ENCODE data around the gene RNF4.

The RNF4 gene

GRCh38 chr4:2551118-2551517 is 82.2 kb downstream of the RNF4 start:
- TF ChIP-seq CTCF (conservative IDR thresholded peaks at IDR 0.05) = no peak
- H3K27ac ChIP-seq = no peak overlapping the region

GRCh38 chr4:2552806-2553205 is 83.9 kb downstream of the RNF4 start:
- no peak overlapping the region for H3K27ac ChIP-seq
- TF ChIP-seq CTCF (conservative IDR thresholded peaks at IDR 0.05) = no peak

- no peak overlapping the region for H3K27ac ChIP-seq
- TF ChIP-seq CTCF (conservative IDR thresholded peaks at IDR 0.05) = no peak
Observed at GRCh38 chr4:2558301-2558700, 89.4 kb downstream of the RNF4 start.

- no peak overlapping the region for H3K27ac ChIP-seq
- TF ChIP-seq CTCF (conservative IDR thresholded peaks at IDR 0.05) = no peak
Observed at GRCh38 chr4:2560167-2560566, 91.3 kb downstream of the RNF4 start.

Data from VCaP (cell line).